GM18867 (cell line): ENCODE measurements around the gene CDH3.

Source experiments
- ATAC-seq: cut with Tn5 transposase; IDR thresholded peaks from one replicate; pipeline ENCODE4 v1.9.1; 2021; ENCODE audit warnings: mild to moderate bottlenecking, moderate library complexity; ENCODE audit not compliant: unreplicated experiment

Gene CDH3

DNA sequence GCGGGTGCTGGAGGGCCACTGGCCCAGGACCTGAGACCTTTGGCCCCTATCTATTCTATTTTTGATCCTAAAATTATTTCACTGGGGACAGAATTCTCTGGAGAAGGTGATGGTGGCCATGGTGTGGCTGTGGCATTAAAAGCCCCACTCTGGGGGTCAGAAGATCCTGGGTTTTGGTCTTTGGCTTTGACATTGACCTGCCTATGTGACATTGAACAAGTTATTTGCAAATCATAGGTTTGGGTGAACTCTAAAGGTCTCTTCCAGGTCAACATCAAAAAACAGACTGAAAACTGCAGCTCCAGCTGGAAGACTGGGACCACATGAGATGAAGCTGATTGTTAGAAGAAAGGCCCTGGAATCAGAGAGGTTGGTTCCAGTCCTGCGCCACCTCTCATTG is 89.7 kb downstream of the CDH3 start:
- no peak for ATAC-seq

DNA sequence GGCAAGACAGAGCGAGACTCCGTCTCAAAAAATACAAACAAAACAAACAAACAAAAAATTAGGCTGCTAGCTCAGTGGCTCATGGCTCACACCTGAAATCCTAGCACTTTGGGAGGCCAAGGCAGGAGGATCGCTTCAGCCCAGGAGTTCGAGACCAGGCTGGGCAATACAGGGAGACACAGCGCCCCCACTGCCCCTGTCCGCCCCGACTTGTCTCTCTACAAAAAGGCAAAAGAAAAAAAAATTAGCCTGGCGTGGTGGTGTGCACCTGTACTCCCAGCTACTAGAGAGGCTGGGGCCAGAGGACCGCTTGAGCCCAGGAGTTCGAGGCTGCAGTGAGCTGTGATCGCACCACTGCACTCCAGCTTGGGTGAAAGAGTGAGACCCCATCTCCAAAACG is 91.5 kb downstream of the CDH3 start:
- no peak for ATAC-seq

DNA sequence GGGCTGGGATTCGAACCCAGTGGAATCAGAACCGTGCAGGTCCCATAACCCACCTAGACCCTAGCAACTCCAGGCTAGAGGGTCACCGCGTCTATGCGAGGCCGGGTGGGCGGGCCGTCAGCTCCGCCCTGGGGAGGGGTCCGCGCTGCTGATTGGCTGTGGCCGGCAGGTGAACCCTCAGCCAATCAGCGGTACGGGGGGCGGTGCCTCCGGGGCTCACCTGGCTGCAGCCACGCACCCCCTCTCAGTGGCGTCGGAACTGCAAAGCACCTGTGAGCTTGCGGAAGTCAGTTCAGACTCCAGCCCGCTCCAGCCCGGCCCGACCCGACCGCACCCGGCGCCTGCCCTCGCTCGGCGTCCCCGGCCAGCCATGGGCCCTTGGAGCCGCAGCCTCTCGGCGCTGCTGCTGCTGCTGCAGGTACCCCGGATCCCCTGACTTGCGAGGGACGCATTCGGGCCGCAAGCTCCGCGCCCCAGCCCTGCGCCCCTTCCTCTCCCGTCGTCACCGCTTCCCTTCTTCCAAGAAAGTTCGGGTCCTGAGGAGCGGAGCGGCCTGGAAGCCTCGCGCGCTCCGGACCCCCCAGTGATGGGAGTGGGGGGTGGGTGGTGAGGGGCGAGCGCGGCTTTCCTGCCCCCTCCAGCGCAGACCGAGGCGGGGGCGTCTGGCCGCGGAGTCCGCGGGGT is 92.1 kb downstream of the CDH3 start, which contains the start of gene CDH1:
Gene CDH1, plus strand, starts transcription at position 247 of the 684 bp plus-strand sequence. Its CDS starts 124 bp downstream, at position 371.
- no peak for ATAC-seq

DNA sequence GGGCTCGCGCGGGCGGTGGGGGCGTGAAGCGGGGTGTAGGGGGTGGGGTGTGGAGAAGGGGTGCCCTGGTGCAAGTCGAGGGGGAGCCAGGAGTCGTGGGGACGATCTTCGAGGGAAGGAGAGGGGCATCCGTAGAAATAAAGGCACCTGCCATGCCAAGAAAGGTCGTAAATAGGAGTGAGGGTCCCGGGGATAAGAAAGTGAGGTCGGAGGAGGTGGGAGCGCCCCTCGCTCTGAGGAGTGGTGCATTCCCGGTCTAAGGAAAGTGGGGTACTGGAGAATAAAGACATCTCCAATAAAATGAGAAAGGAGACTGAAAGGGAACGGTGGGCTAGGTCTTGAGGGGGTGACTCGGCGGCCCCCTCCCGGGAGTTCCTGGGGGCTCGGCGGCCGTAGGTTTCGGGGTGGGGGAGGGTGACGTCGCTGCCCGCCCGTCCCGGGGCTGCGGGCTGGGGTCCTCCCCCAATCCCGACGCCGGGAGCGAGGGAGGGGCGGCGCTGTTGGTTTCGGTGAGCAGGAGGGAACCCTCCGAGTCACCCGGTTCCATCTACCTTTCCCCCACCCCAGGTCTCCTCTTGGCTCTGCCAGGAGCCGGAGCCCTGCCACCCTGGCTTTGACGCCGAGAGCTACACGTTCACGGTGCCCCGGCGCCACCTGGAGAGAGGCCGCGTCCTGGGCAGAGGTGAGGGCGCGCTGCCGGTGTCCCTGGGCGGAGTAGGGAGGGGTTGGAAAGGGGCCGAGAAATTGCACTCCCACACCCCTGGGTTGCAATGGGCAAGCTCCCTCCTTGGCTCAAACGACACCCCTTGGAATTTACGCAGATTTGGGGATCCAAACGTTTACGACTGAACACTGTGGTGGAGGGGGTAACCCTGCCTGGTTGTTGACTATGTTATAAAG is 92.9 kb downstream of the CDH3 start:
- no peak for ATAC-seq

DNA sequence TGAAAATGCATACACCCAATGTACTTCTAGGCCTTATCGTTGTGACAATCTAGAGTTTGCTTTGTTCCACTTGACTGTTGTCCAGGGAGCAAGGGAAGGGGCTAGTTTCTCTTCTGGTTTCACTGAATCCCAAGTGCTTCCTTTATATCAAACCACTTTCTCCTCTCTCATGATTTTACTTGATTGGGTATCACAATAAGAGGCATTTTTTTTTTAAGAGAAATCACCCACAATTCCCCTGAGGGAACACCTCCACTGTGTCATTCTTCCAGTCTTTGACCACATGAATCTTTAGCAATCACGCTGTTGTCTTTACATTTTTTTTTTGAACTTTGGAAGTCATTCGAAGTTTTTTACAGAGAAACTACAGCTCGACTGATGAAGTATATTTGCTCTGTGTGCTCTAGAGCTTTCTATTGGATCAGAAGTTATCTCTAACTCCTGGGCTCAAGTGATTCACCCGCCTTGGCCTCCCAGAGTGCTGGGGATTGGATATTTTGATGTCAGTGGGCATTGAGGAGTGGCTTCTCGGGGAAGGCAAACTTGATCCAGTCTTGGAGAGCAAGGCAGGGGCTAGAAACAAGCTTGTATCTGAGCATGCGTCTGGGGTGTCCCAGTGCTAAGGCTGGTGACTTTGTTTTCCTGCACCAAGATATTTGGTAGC is 95.0 kb downstream of the CDH3 start:
- no peak for ATAC-seq

DNA sequence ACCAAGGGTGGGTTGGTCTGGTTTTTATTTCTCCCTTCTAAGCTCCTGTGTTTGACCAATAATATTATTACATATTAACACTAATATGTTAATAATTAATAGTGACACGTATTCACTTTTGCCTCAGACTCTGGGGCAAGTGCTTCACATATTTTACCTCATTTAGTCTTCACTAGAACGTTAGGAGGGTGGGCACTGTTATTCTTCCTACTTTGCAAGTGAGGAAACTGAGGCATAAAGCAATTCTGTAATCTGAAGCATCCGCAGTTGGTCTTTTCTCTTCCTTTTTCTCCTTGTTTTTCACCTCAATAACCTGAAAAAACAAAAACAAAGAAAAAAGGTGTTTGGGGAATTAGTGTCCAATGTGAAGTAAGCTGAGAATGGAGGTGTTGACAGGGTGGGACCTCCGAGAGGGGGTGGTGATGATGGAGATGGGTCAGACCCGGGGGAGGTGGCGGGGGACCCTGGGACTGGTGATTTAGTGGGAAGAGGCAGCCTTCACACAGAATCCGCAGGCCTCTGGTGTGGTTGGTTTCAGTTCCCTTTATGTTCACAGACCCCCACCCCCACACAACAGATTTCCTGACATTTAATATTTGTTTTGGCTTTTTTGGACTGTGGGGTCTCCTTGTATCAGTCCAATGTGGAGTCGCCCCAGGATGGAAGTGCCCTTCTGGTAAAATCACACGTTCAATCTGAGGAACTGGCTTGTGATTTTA is 95.7 kb downstream of the CDH3 start:
- ATAC-seq = no peak

DNA sequence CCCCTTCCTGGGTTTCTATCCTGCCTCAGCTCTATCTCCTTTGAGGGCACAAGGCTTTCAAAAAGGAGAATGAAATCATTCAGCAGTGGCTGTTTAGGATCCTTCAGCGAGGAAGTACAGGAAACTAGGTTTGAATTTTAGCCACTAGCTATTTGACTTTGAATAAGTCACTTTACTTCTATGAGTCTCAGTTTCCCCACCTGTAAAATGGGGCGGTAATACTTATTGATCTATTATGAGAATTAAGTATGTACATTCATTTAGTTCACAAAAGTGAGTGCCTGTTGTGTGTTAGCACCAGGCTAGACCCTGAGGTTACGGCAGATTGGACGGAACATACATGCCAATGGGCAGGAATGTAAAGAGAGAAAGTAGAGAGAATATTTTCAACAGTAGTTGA is 98.6 kb downstream of the CDH3 start:
- no peak for ATAC-seq

DNA sequence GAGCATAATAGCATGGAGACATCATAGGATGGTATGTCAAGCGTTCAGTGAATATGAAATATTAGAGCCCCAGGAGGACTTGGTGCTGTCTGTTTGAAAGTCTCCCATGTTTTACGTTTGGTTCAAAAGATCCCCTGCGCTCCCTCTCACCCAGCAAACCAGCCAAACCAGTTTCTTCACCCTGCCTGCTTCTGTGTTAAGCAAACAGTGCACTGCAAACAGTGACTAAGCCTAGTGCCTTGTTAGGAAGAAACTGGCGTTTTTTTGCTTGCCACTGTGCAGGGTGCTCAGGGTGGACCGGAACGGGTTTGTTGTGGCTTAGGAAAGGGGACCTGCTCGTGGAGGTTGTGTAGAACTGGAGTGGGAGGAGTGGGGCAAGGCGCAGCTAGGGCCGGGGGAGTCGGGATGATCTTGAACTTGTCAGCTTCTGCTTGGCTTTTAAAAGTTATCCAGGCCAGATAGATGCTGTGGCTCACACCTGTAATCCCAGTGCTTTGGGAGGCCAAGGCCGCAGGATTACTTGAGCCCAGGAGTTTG is 99.7 kb downstream of the CDH3 start:
- ATAC-seq = no peak

DNA sequence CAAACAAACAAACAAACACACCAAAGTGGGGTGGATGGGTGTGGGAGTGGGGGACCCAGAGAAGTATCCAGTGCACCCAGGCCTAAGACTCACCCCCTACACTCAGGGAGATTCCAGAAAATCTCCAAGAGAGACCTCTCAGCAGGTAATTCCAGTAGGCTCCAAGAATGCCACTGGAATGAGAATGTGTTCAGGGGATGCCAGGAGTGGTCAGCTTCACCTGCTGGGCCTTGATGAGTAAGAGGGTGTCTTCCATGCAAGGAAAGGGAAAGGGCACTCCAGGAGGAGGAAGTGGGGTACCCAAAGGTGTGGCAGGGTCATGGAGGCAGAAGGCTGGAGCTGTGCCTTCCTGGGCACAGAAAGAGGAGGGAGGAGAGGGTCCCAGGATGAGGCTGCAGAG is 101.8 kb downstream of the CDH3 start:
- no peak for ATAC-seq

DNA sequence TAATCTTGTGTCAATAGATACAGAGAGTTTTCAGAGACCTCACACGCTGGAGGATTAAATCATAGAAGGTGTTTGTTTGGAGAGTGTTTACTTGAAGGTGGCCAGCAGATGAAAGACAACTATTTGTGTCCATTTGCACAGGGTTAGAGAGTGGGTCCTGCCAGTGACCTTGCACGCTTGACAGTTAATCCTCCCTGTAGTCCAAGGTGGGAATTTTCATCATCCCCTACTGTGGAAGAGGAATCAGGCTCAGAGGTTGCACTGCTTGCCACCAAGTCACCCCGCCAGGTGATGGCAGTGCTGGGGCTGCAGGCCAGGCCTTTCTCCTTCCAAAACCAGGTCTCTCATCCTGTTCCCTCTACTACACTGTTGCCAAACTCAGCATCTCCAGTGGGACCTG is 104.3 kb downstream of the CDH3 start:
- no peak for ATAC-seq
